GM18858 (cell line): ENCODE results near the gene DUSP10.

Experiments used
- ATAC-seq: cut with Tn5 transposase; IDR thresholded peaks from one replicate; pipeline ENCODE4 v1.9.1; 2021; ENCODE audit not compliant: unreplicated experiment

The DUSP10 gene

GRCh38 chr1:221765527-221765926, 23.6 kb upstream of the DUSP10 start:
- no peak for ATAC-seq

- no peak for ATAC-seq
Observed at GRCh38 chr1:221762121-221762520, 20.2 kb upstream of the DUSP10 start.

GRCh38 chr1:221761354-221762002, 19.6 kb upstream of the DUSP10 start:
- ATAC-seq: peak; percentile 72

GRCh38 chr1:221760911-221761310, 19.0 kb upstream of the DUSP10 start:
- ATAC-seq: no peak

GRCh38 chr1:221759436-221759835, 17.5 kb upstream of the DUSP10 start:
- ATAC-seq: no peak

GRCh38 chr1:221758455-221758854, 16.6 kb upstream of the DUSP10 start:
- ATAC-seq: no peak

GRCh38 chr1:221756830-221757551, 15.1 kb upstream of the DUSP10 start:
- ATAC-seq: no peak

- ATAC-seq: peak; percentile 31
Observed at GRCh38 chr1:221753828-221754188, 11.9 kb upstream of the DUSP10 start.

- no peak for ATAC-seq
Observed at GRCh38 chr1:221751226-221751887, 9.5 kb upstream of the DUSP10 start.

- ATAC-seq: no peak
Observed at GRCh38 chr1:221748981-221749380, 7.1 kb upstream of the DUSP10 start.

- ATAC-seq: no peak
Observed at GRCh38 chr1:221747839-221748238, 6.0 kb upstream of the DUSP10 start.

- peak; percentile 15 for ATAC-seq
Observed at GRCh38 chr1:221743416-221744208, 1.7 kb upstream of the DUSP10 start.

- ATAC-seq: peak; percentile 26
Observed at GRCh38 chr1:221742555-221743415, 896 bp upstream of the DUSP10 start.

- ATAC-seq: no peak
Observed at GRCh38 chr1:221740993-221741702, 741 bp downstream of the DUSP10 start.

- no peak for ATAC-seq
Observed at GRCh38 chr1:221740369-221740992, 1.4 kb downstream of the DUSP10 start.

- ATAC-seq: no peak
Observed at GRCh38 chr1:221739677-221740025, 2.2 kb downstream of the DUSP10 start.

GRCh38 chr1:221739018-221739676, 2.7 kb downstream of the DUSP10 start:
- ATAC-seq: no peak

- ATAC-seq: no peak
Observed at GRCh38 chr1:221736714-221737113, 5.2 kb downstream of the DUSP10 start.

- no peak for ATAC-seq
Observed at GRCh38 chr1:221735999-221736398, 5.9 kb downstream of the DUSP10 start.
